BJ (cell line): ENCODE measurements around the gene COL23A1. TPM values are rescaled to one million over a fixed set of nuclear protein-coding genes. Genes with fewer than 3 reads are reported as not detected.

Experiments used
- CTCF ChIA-PET: fragments of 350-600 bp; formaldehyde crosslinking; extraction: SDS; loops from one replicate; lab custom pipeline; 2021; ENCODE audit warnings: antibody characterized with exemption, inconsistent platforms; lab: Yijun Ruan, JAX
- POLR2A ChIA-PET: fragments of 300-600 bp; sonication (Branson Sonifier 250); formaldehyde crosslinking; extraction: SDS; loops from one replicate; lab custom pipeline; 2021; ENCODE audit warnings: antibody characterized with exemption; lab: Charles Lee
- DNase-seq: peaks from one replicate; pipeline ENCODE4 v3.0.0-alpha.2; 2011; ENCODE audit warnings: low read depth
- H3K27me3 ChIP-seq: 2 replicates; pipeline ENCODE4 v1.6.0; 2011; ENCODE audit warnings: low read length; ENCODE audit not compliant: control insufficient read depth, insufficient read depth
- H3K36me3 ChIP-seq: 2 replicates; pipeline ENCODE4 v1.5.1; 2011; ENCODE audit warnings: low read length; ENCODE audit not compliant: control insufficient read depth, insufficient read depth
- H3K4me3 ChIP-seq: 2 replicates; pipeline ENCODE4 v1.5.1; 2011; ENCODE audit warnings: low read depth, mild to moderate bottlenecking, control low read depth, low read length
- CTCF ChIP-seq: IDR thresholded peaks from 2 replicates; pipeline ENCODE4 v1.5.1; 2011; ENCODE audit warnings: low read depth, mild to moderate bottlenecking, control low read depth, inconsistent platforms, low read length, moderate library complexity; ENCODE audit not compliant: insufficient read depth
- polyA plus RNA-seq: library from polyadenylated mRNA; depleted of rRNA; stranded (reverse); fragments of >200 nt; gene quantifications from 2 replicates; pipeline ENCODE4 v1.2.3, GENCODE V29; 2011

COL23A1 gene
- polyA plus RNA-seq, 1 experiment: not detected

GRCh38 chr5:178622679-178623247 lies 32.6 kb upstream of the COL23A1 start:
- Histone ChIP-seq H3K4me3 (no peak overlapping the region), H3K27me3 (no peaks in the 10 kb centered on the region), H3K36me3 (peaks cover 8% of the 10 kb centered on the region; the same call in 1 of the 2 replicates)
- ChIA-PET POLR2A (interaction anchor here (0.5 kb wide), 1 partner anchor 15 kb away, joined by 6 read pairs; no protein-coding TSS in a partner anchor), CTCF (interaction anchor here (0.8 to 1.6 kb wide), 2 partner anchors 17 to 19 kb away, joined by 3 to 5 read pairs; no protein-coding TSS in a partner anchor)
- DNase-seq: no peak
- TF ChIP-seq CTCF: no peak

GRCh38 chr5:178619390-178619789 lies 29.2 kb upstream of the COL23A1 start:
- no peak for TF ChIP-seq CTCF
- Histone ChIP-seq H3K36me3 (peaks cover 12% of the 10 kb centered on the region), H3K4me3 (no peak overlapping the region), H3K27me3 (no peaks in the 10 kb centered on the region)
- no peak for DNase-seq
- POLR2A ChIA-PET: no interaction called here
- CTCF ChIA-PET: interaction anchor here (1.1 kb wide), 1 partner anchor 10 kb away, joined by 4 read pairs; no protein-coding TSS in a partner anchor

GRCh38 chr5:178612299-178612698 lies 22.1 kb upstream of the COL23A1 start:
- TF ChIP-seq CTCF: no peak
- H3K36me3 ChIP-seq: peaks cover 14% of the 10 kb centered on the region
- POLR2A ChIA-PET: no interaction called here
- CTCF ChIA-PET: no interaction called here
- no peak for DNase-seq
- no peak overlapping the region for H3K4me3 ChIP-seq
- no peaks in the 10 kb centered on the region for H3K27me3 ChIP-seq

GRCh38 chr5:178606269-178606668 lies 16.1 kb upstream of the COL23A1 start:
- ChIA-PET POLR2A (no interaction called here), CTCF (interaction anchor here (1.6 kb wide), 1 partner anchor 16 kb away, joined by 5 read pairs; no protein-coding TSS in a partner anchor)
- no peak for TF ChIP-seq CTCF
- H3K36me3 ChIP-seq: peaks cover 3% of the 10 kb centered on the region
- no peak for DNase-seq
- H3K4me3 ChIP-seq: no peak overlapping the region
- no peaks in the 10 kb centered on the region for H3K27me3 ChIP-seq

GRCh38 chr5:178605788-178606187 lies 15.6 kb upstream of the COL23A1 start:
- CTCF ChIA-PET: interaction anchor here (1.6 kb wide), 1 partner anchor 17 kb away, joined by 5 read pairs; no protein-coding TSS in a partner anchor
- Histone ChIP-seq H3K36me3 (peaks cover 3% of the 10 kb centered on the region; the same call in 1 of the 2 replicates), H3K27me3 (no peaks in the 10 kb centered on the region), H3K4me3 (no peak overlapping the region)
- TF ChIP-seq CTCF: no peak
- POLR2A ChIA-PET: no interaction called here
- DNase-seq: no peak
